Caco-2 (cell line): ENCODE measurements around the gene LSM6. TPM values are rescaled to one million over a fixed set of nuclear protein-coding genes. Genes with fewer than 3 reads are reported as not detected.

Experiments used
- BruUV-seq: library from RNA; stranded (reverse); fragments of 400-500 nt; replicated peaks from 2 replicates; lab custom pipeline; 2021; lab: Mats Ljungman, UMichigan
- CTCF ChIA-PET: fragments of 300-600 bp; sonication (Branson Sonifier 250); formaldehyde crosslinking; loops from one replicate; lab custom pipeline; 2022; ENCODE audit warnings: antibody characterized with exemption; lab: Charles Lee
- POLR2A ChIA-PET: fragments of 300-600 bp; sonication (Branson Sonifier 250); formaldehyde crosslinking; loops from one replicate; lab custom pipeline; 2022; ENCODE audit warnings: antibody characterized with exemption; lab: Charles Lee
- DNase-seq, 2 experiments: peaks; one replicate each; pipeline versions ENCODE4 v3.0.0 to v3.0.0-alpha.2; 2020 to 2022
- H3K27me3 ChIP-seq: replicated peaks from 2 replicates; pipeline ENCODE4 v1.6.0; 2011; ENCODE audit warnings: low read length; ENCODE audit not compliant: control insufficient read depth, insufficient read depth
- H3K36me3 ChIP-seq: 2 replicates; pipeline ENCODE4 v1.5.1; 2011; ENCODE audit warnings: low read length; ENCODE audit not compliant: control insufficient read depth, insufficient read depth
- H3K4me1 ChIP-seq: fragments of 250-450 bp; sonication (Bioruptor Pico); 2 replicates; pipeline ENCODE4 v1.5.1; 2020; ENCODE audit warnings: mild to moderate bottlenecking
- H3K4me3 ChIP-seq: 2 replicates; pipeline ENCODE4 v1.5.1; 2011; ENCODE audit warnings: low read depth, mild to moderate bottlenecking, control low read depth, low read length
- H3K9me3 ChIP-seq: fragments of 250-450 bp; sonication (Bioruptor Pico); 2 replicates; pipeline ENCODE4 v1.5.1; 2020; ENCODE audit warnings: mild to moderate bottlenecking, moderate library complexity
- H3K27ac Mint-ChIP-seq: one replicate; pipeline ENCODE4 v1.8.0; 2022; ENCODE audit warnings: mixed read lengths; ENCODE audit not compliant: unreplicated experiment
- H3K27me3 Mint-ChIP-seq: one replicate; pipeline ENCODE4 v1.8.0; 2022; ENCODE audit warnings: mixed read lengths; ENCODE audit not compliant: insufficient read depth, unreplicated experiment
- H3K36me3 Mint-ChIP-seq: one replicate; pipeline ENCODE4 v1.8.0; 2022; ENCODE audit warnings: mild to moderate bottlenecking, mixed read lengths; ENCODE audit not compliant: insufficient read depth, unreplicated experiment
- H3K4me1 Mint-ChIP-seq: one replicate; pipeline ENCODE4 v1.8.0; 2022; ENCODE audit warnings: low read depth, mixed read lengths; ENCODE audit not compliant: unreplicated experiment
- H3K4me3 Mint-ChIP-seq: one replicate; pipeline ENCODE4 v1.8.0; 2022; ENCODE audit warnings: mild to moderate bottlenecking, moderate library complexity, mixed read lengths; ENCODE audit not compliant: unreplicated experiment
- H3K9me3 Mint-ChIP-seq: one replicate; pipeline ENCODE4 v1.8.0; 2022; ENCODE audit warnings: mixed read lengths; ENCODE audit not compliant: unreplicated experiment
- CTCF ChIP-seq, 2 experiments: fragments of 200-600 bp in 1 of 2; IDR thresholded peaks; 1 replicate in 1 of 2; 2 replicates in 1 of 2; pipeline versions ENCODE4 v1.5.1 to v1.8.0; 2011 to 2022; ENCODE audit warnings: antibody characterized with exemption in 1 of 2, control low read depth in 1 of 2, inconsistent platforms in 1 of 2, low read depth in 1 of 2, low read length in 1 of 2, mild to moderate bottlenecking in 1 of 2, moderate library complexity in 1 of 2; ENCODE audit not compliant: insufficient read depth in 1 of 2, severe bottlenecking in 1 of 2, unreplicated experiment in 1 of 2
- intact Hi-C: fragments of 100-400 bp; cut with micrococcal nuclease; formaldehyde crosslinking; loops from one replicate; pipeline ENCODE4 v1.10.0; 2022; ENCODE audit not compliant: unreplicated experiment
- total RNA-seq: library from RNA; stranded (reverse); gene quantifications from 2 replicates; pipeline ENCODE4 v1.2.3, GENCODE V29; 2022

LSM6 gene
- total RNA-seq, 1 experiment from 2014 or later = 46.8 TPM

DNA sequence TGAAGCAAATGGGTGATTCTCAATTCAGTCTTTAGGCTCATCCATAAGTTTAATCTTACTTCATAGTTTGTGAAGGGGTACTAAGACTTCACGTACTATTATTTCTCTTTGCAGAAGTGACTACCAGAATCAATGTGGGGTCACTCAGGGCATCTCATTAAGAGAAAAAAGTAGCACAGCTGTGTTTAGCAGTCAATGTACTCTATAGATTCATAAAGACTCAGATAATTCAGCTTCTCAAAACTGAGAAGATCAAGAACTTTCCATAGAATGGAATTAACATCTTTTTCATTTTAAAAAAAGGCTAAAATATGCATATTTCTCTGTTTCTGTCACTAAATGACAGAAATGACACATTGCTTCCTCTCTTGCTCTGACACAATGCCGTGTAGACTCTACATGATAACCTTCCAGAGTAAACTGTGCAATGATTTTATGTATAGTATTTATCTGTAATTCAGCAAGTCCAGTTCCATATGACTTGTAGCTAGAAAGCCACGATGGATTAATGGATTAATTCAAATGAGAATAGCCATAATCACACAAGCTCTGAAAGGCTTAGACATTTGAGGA is 20.3 kb upstream of the LSM6 start:
- Histone ChIP-seq H3K4me1 (no peaks in the 10 kb centered on the region; the same call in 1 of the 2 replicates), H3K27me3 (no peaks in the 10 kb centered on the region), H3K9me3 (no peaks in the 10 kb centered on the region), H3K4me3 (no peak overlapping the region), H3K36me3 (no peaks in the 10 kb centered on the region)
- DNase-seq = no peak
- H3K9me3 Mint-ChIP-seq = no peaks in the 10 kb centered on the region
- H3K27ac Mint-ChIP-seq = no peak overlapping the region
- no peak for TF ChIP-seq CTCF (IDR thresholded peaks at IDR 0.05; ENCODE audit: insufficient read depth in 1 of 2, low read depth in 1 of 2, low read length in 1 of 2, severe bottlenecking in 1 of 2, unreplicated experiment in 1 of 2)
- no TSS peak for BruUV-seq
- ChIA-PET POLR2A (no interaction called here), CTCF (no interaction called here)
- no peaks in the 10 kb centered on the region for H3K4me1 Mint-ChIP-seq
- no peak overlapping the region for H3K4me3 Mint-ChIP-seq
- H3K27me3 Mint-ChIP-seq = peaks cover 3% of the 10 kb centered on the region
- intact Hi-C loops = no loop called here
- H3K36me3 Mint-ChIP-seq = no peaks in the 10 kb centered on the region

DNA sequence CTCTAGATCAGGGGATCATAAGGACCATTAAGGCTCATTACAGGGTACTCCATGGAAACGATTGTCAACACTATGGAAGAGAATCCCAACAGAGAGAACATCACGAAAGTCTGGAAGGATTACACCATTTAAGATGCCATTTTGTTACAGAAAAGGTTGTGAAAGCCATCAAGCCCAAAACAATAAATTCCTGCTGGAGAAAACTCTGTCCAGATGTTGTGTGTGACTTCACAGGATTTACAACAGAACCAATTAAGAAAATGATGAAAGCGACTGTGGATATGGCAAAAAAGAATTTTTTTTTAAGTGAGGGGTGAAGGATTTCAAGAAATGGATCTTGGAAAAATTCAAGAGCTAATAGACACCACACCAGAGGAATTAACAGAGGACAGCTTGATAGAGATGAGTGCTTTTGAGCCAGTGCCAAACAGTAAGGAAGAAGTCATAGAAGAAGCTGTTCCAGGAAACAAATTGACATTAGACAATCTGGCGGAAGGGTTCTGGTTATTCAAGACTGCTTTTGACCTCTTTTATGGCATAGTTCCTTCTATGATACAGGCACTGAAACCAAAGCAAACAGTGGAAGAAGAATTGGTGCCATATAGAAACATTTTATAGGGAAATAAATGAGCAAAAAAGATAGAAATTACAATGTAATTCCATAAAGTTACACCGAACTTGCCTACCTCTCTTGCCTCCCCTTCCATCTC is 17.3 kb upstream of the LSM6 start:
- intact Hi-C loops = no loop called here
- CTCF ChIA-PET = no interaction called here
- H3K4me3 Mint-ChIP-seq = no peak overlapping the region

More for the DNA sequence above, 17.3 kb upstream of the LSM6 start:
- Mint-ChIP-seq H3K4me1 (no peaks in the 10 kb centered on the region), H3K27me3 (peaks cover 3% of the 10 kb centered on the region), H3K27ac (no peak overlapping the region), H3K9me3 (no peaks in the 10 kb centered on the region), H3K36me3 (no peaks in the 10 kb centered on the region)
- no TSS peak for BruUV-seq
- no peaks in the 10 kb centered on the region for H3K9me3 ChIP-seq
- no peak overlapping the region for H3K4me3 ChIP-seq
- H3K36me3 ChIP-seq = no peaks in the 10 kb centered on the region
- H3K4me1 ChIP-seq = no peaks in the 10 kb centered on the region; the same call in 1 of the 2 replicates
- H3K27me3 ChIP-seq = no peaks in the 10 kb centered on the region
- DNase-seq = no peak
- POLR2A ChIA-PET = no interaction called here
- TF ChIP-seq CTCF (IDR thresholded peaks at IDR 0.05; ENCODE audit: insufficient read depth in 1 of 2, low read depth in 1 of 2, low read length in 1 of 2, severe bottlenecking in 1 of 2, unreplicated experiment in 1 of 2) = no peak
